Activated T-helper 9 cell treated with anti-CD3 and anti-CD28 coated beads, Interleukin-2, amount 50 U/mL, for 16 hours (primary cell): Measurements from ENCODE around the gene ZFTA.

Experiments used
- DNase-seq: peaks from one replicate; pipeline ENCODE4 v3.0.0-alpha.2; 2020; ENCODE audit warnings: low read depth

ZFTA gene

DNA sequence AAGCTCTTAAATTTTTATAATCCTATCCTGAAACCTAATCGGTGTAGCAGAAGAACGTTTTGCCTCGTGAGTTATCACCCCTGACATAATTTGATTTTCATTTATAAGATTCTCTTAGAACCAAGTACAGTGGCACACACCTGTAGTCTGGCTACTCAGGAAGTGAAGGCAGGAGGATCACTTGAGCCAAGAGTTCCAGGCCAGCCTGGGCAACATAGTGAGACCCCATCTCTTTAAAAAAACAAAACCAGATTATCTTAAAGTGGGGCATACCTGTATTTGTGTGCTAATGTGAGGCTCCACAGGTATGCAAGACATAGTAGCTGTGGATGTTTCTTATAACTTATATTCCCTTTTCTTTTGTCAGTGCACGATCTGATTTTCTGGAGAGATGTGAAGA lies 19.0 kb downstream of the ZFTA start:
- DNase-seq: no peak

DNA sequence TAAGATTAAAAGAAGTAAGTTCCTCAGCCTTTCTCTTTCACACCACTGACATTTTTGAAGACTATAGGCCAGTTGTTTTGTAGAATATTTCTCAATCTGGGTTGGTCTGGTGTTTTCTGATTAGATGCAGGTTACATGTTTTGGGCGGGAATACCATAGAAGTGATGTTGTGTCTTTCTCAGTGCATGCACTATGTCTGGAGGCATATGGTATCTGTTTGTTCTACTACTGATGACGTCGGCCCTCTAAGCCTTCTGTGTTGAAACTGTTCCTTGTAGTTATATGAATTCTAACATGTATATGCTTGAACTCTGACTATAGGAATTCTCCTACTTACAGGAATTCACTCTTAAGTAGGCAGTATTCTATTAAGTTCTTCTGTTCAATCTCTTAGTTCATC lies 21.6 kb downstream of the ZFTA start:
- DNase-seq: no peak

GRCh38 chr11:63745304-63746170 lies 23.0 kb downstream of the ZFTA start:
- no peak for DNase-seq

DNA sequence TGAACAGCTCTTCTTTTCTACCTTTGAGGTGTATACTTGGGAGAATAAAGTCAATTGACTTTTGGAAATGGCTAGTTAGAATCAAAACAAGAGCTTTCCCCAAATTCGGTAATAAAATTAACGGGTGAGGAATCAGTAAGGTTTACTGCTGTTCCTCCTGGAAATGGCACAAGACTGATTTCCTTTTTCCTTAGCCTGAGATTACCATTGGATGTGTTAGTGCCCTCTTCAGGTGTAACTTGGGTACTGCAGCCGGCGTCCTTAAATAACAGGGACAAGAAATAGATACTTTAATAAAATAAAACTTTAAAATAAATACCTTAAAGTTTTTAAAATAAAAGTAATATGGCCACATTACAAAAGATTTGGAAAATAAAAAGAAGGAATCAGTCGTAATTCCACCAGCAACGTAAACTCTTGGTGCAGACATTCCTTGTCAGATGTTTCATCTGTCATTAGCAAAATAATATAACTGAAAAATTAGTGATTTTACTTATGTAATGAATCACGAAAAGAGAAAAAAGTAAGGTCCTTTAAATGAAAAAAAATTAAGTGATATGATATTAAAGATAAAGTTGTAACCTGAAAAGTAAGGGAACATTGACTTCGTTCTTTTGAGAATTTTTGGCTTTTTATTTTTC lies 29.7 kb downstream of the ZFTA start:
- DNase-seq: peak; percentile 37

DNA sequence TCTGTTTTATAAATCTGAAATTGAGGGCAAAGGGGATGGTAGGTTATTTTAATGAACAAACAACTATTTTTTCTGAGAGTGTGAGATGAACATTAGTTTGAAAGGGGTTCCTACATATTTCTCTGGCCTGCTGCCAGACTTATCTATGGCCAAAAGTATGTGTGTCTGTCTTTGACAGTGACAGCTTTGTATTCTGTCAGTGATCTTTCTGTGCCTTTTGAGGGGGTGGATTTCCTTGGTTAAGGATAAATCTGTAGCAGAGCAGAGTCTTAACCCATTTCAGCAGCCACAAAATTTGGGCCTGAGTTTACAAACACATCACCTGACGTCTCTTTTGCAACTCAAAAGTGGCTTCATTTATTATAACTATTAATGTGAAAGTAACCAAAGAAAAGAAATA lies 30.9 kb downstream of the ZFTA start:
- DNase-seq: no peak

DNA sequence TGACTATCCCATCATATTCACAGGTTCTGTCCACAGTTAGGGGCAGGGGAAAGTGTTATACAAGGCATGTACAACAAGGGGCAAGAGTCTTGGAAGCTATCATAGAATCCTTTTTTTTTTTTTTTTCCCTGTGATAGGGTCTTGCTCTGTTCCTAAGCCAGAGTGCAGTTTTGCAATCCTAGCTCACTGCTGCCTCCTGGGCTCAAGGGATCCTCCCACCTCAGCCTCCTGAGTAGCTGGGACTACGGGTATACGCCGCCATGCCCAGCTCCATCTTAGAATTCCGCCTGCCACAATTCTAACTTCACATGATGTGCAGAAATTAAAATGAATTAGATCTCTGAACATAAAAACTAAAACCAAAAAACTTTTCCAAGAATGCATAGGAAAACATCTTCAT lies 31.7 kb downstream of the ZFTA start:
- no peak for DNase-seq

- DNase-seq: no peak
Measured at GRCh38 chr11:63729326-63729725, 39.2 kb downstream of the ZFTA start.

DNA sequence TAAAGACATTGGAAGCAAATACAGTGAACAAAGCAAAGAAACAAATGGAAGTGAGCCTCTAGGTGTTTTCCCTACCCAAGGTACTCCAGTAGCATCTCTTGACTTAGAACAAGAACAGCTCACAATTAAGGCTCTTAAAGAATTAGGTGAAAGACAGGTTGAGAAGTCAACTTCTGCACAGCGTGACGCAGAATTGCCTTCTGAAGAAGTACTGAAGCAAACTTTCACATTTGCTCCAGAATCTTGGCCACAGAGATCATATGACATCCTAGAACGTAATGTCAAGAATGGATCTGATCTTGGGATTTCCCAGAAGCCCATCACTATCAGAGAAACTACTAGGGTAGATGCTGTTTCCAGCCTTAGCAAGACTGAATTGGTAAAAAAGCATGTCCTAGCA lies 48.0 kb downstream of the ZFTA start:
- no peak for DNase-seq

GRCh38 chr11:63719987-63720386 lies 48.6 kb downstream of the ZFTA start:
- DNase-seq: no peak

GRCh38 chr11:63719001-63719400 lies 49.6 kb downstream of the ZFTA start:
- DNase-seq: no peak
